Cardiac septum (tissue), 1 donor: ENCODE measurements around the gene SND1. TPM values are rescaled to one million over a fixed set of nuclear protein-coding genes. Genes with fewer than 3 reads are reported as not detected.

ENCODE experiments used
- DNase-seq: peaks from one replicate; pipeline ENCODE4 v3.0.0-alpha.2; 2020; ENCODE audit warnings: low spot score
- intact Hi-C: fragments of 100-400 bp; cut with DNase I; formaldehyde crosslinking; loops from one replicate; pipeline ENCODE4 v1.14.0; 2022
- total RNA-seq: library from RNA; stranded (reverse); fragmentation: NEBNext Ultra II Directional; extraction: Animal tissue kit (Norgen Biotek cat#: 25700); gene quantifications from one replicate; pipeline ENCODE4 v1.2.1, GENCODE V29; 2021
- donor health status: DM: no; HTN: no; CAD: no.

Gene SND1
- total RNA-seq, 1 donor from 2014 or later, result 66.7 TPM

DNA sequence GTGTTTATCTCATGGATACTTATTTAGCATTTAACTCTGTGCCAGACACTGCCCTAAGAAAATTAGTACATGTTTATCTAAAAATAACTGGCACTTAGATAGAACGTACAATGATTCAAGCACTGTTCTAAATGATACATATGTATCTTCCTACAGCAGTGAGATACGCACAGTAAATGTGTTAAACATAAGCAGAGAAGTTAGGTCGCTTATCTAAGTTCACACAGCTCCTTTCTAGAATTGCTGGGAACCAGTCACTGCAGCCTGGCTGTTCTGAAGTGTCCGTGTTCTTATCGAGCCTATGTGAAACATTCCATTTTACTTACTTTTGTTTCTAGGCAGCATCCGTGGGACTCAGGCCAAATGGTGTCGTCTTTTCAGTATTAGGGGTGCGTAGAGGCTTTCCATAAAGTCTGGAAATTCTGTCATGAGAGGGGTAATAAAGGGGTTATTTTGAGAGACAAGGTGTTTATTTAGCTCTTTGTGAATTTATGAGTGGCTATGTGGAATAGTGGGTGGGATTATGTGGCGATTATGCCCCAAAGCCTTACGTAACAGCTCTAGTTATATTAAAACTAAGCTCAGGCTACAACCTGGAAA lies 186.9 kb downstream of the SND1 start:
- DNase-seq, result no peak
- intact Hi-C loops, result no loop called here

DNA sequence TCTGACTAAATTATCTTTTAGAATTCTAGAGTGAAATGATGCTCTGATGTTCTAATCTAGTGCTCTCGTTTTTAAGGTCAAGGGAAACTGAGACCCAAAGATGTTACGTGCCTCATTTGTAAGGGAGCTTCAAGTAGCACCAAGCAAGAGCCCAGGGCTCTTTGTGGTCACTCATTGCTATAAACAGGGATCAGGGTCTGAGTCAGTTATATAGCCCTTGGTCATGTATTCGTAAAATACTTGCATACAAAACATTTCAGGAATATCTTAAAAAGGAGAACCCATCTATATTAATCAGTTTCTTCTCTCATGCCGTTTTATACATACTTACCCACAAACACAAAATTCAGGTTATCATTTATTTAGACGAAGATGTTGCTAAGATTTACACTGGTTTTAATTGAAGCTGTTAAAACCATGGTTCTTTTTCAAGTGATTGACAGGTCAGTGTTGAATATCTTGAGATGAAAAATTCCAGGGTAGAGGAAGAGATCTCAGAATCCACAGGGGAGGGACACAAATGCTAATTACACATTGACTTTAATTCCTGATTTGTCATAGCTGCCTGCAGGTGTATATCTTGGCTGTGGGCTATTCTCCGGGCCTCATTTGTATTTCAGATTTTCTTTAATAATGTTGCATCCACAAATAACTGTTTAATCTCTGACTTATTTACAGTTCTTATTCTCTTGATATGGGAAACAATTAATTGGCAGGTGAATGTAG lies 188.4 kb downstream of the SND1 start:
- intact Hi-C loops, result no loop called here
- no peak for DNase-seq

DNA sequence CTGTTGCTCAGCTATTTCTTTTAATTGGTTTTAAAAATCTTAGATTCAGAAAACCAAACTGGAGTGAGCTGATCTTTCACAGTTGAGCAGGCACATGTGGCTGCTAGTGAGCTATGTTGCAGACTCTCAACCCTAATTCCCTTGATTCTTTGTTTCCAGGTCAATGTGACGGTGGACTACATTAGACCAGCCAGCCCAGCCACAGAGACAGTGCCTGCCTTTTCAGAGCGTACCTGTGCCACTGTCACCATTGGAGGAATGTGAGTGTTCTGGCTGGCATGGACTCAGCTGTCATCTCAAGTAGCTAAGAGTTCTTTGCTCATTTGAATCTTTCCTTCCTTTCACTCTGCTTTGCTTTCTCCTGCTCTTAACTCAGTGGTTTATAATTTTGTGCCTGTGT lies 192.2 kb downstream of the SND1 start:
- intact Hi-C loops, result no loop called here
- no peak for DNase-seq

DNA sequence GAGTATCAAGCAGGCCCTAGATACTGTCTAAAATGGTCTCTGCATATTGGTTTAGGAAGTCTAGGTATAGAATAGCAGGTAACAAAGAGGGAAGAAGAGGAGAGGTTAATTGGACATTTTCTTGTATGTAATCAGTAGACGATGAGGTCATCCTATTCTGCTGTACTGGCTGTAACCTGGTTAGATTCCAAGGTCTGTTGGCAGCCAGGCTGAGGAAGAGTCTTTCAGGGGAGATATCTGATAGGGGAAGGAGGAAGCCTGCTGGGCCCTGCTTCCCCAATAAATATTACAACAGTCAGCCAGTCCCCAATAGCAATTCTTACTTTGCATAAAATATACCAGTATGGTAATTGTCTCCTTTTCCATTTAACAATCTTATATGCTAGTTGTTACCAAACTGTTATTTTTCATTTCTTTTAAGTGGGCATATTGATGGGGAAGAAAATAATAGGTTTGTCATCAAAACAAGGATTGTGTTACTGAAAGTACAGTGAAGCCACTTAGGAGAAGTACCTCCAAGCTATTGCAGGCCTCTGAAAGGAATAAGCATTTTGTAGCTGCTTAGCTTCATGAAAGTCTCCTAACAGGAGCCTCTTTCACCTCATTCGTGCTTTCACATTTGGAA lies 192.8 kb downstream of the SND1 start:
- intact Hi-C loops, result no loop called here

DNA sequence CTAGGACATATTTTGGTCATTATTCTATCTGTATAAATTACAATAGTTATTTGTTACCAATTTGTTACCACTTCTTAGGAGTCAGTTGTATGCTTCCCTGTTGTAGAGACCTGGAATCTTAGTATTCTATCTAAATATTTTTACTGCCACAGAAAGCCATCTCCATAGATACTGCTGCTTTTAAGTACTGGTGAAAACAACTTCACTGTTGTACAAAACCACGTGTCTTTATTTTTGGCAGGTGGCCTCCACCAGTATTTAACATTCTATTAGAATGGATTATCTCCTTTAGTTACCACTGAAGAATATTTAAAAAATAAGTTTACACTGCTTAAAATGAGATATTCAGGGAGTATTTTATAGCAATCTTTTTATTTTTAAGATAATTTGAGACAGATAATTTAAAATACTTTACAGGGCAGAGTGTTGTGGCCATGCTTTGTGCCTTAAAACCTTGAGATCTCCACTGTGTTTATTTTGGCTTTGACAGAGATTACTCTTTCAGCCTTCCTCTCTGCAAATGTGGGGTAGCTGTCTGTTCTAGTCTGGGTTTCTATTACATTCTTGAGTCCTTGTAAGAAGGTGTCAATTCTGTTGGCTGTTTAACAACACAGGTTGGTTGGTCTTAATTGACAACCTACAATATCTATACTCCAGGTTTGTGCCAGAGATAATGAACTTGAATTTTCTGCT lies 193.7 kb downstream of the SND1 start:
- no peak for DNase-seq
- intact Hi-C loops, result no loop called here

More for the DNA sequence above, 192.8 kb downstream of the SND1 start:
- DNase-seq, result no peak

DNA sequence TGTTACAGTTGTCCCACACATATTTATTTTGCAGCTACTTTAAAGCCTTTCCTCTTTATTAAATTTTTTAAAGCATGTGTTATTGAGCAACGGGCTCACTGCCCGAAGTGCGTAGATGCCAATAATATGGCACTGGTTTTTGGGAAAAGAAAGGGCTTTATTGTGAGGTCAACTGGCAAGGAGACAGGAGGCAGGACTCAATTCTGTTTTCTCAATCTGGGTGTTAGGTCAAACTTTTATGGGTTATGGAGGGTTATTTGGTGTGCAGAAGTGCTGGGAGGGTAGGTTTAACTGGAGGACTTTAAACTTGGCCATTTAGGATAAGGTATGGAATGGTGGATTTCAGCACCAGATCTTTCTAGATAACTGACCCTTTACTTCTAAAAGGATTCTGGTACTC lies 195.6 kb downstream of the SND1 start:
- intact Hi-C loops, result no loop called here
- DNase-seq, result no peak

DNA sequence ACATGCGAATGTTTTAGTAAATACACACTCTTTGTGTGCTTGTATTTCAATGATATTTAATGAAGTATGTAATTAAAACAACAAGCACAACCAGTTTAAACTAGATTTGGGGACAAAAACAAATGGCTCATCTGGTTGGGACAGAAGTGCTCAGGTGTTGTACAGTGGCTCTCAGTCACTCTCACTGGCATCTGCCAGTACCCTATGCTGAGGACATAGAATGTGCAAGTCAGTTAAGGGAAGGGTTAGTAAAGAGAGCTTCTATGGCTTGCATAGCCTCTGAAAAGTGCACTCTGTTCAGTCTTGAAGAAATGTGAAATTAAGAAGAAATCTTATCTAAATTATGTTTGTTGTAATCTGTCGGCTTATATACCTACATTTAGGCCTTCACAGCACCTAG lies 196.2 kb downstream of the SND1 start:
- no peak for DNase-seq
- intact Hi-C loops, result no loop called here

DNA sequence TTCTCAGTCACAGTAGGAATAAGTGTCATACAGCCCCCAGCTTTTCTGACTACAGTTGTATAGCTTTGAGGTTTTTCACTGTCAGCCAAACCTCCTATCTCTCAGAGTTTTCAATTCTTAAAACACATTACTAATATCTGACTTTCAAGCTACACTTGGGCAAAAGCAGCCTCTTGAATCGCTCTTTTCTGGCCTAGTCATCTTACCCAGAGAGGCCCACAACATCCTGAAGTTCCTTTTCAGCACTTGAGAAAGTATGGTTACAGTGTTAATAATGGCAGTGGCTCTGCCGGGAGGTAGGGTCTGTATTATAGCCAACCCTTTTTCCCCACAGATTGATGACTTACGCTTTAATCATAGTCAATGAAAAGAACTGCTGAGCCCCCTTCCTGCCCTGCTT lies 198.2 kb downstream of the SND1 start:
- no peak for DNase-seq
- intact Hi-C loops, result no loop called here

DNA sequence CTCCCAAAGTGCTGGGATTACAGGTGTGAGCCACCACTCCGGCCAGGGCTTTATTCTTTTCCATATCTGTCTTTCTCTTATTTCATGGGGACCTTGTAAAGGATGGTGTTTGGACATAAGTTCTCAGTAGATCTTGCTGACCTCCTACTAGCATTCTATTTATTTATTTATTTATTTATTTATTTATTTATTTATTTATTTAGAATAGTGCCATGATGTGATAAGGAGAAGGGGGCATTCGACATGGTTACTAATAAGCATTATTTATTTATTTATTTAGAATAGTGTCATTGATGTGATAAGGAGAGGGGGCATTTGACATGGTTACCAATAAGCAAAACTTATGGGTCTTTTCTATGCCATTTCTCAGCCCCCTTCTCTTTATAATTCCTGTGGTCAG lies 202.4 kb downstream of the SND1 start:
- intact Hi-C loops, result no loop called here
- DNase-seq, result no peak

DNA sequence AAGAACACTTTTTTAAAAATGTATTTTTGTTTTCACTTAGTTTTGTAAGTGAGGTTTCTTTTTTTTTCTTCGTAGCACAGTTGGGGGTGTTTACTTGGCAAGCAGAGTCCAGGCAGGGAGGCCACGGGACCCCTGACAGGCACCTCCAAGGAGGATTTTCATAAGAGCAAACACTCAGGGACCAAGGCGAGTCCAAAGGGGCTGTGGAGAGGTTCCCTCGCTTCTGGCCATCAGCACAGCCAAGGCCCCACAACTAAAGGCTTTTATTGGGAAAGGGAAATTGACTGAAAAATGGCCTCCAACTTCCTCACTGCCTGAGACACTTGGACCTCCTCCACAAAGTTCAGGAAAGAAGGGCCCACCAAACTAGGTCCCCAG lies 205.5 kb downstream of the SND1 start:
- DNase-seq, result no peak
- intact Hi-C loops, result no loop called here

DNA sequence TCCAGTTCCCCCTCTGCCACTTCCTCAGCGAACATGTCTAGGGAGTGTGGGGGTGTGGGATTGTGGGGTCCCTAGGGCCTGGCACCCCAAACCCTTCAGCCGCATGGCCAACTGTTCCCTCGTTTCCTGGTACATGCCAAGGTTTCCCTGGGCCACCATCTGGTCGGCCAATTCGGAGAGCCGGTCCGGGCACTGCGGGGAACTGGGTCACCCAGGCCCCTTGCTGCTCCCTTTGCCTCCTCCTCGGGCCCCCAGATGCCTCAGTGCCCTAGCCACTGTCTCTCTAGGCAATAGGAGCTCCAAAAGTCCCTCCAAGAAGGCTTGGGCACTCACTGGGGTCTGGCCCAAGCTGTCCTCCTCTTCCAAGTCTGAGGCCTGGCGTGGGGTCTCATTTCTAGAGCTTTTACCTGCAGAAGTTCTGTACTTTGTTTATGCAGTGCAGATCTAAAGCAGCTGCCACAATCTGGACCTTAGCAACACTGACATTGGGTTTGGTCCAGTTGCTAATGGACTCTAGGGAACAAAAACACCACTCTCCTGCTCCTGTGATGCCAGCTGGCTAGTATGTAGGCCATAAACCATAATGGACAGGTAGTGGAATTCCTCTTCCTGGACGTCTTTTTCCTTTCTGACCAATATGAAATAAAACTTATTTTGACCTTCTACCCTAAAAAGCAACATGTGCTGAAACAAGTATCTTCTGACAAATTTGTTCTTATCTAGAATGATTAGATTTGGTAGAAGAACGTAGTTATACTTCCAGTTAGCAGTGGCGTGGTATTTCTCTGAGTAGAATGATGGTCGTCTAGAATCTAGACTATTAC lies 206.3 kb downstream of the SND1 start:
- DNase-seq, result no peak
- intact Hi-C loops, result no loop called here

DNA sequence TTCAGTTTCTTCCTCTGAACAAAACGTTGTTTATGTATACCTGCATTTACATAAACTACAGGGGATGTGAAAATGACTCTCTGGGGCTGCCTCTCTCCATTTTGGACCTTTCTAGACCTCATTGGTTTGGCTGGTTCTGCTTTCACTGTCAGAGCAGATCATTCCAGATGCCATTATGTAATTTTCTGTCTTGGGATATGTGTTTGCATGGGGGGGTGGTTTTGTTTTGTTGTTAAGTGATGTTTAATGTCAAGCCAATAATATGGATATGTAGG lies 206.9 kb downstream of the SND1 start:
- no peak for DNase-seq
- intact Hi-C loops, result no loop called here

DNA sequence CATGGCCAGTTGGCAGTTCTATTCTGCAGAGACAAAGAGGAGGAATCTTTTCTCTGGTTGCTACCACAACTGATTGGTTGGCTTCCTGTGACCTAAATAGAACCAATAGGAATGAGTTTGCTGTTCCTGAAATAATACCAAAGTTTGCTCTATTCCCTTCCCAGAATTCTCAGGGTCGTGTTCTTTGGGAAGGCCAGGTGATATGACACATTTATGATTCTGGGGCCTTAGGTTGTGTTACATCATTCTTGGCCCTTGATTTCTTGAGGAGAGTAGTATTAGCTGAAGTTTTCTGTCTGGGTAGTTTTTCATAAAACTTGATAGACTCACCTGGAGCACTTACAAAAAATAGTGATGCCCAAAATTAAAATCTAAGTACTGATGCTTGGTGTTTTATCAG lies 207.3 kb downstream of the SND1 start:
- DNase-seq, result no peak
- intact Hi-C loops, result no loop called here

DNA sequence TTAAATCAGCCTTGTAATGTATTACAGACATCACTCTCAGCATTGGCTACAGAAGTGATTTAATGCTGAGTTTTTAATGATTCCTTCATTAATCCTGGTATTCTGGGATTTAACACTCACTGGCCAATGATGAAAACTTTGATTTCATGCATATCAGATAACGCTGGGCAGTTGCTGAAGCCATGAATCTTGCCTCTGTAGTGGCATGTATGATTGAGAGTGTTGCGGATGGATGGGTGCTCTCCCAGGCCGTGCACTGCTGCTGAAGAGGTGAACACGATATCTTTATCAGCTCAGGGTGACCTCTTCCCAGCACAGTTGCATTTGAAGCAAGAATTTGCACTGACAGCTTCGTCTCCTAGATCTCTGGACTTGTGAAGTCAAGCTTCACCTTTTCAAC lies 210.5 kb downstream of the SND1 start:
- DNase-seq, result no peak
- intact Hi-C loops, result no loop called here

DNA sequence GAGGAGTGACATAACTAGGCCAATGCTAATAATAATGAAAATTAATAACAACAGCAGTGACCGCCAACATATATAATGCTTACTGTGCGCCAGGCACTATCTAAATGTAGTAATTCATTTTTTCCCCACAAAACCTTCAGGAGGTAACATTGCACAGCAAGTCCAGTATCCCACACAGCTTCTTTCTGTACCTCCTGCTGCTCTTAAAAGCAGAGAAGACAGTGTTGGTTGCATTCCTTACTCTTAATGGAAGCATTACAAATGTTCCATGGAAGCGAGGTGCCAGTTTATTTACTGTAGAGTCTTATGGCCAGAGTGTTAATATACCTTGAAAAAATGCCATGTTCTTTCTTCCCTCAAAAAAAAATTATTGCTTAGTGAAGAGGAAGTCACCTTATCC lies 211.1 kb downstream of the SND1 start:
- intact Hi-C loops, result no loop called here
- DNase-seq, result no peak

DNA sequence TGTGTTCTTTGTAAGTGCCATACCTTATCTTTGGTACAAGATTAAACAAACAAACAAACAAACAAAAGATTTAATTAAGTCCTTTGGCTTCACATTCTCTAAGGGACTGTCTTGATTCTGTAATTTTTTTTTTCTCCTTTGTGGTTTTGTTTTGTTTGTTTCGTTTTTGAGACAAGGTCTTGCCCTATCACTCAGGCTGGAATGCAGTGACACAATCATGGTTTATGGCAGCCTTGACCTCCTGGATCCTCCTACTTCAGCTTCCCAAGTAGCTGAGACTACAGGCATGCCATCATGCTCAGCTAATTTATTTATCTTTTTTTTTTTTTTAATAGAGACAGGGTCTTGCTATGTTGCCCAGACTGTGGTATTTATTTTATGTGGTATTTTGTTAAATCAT lies 213.5 kb downstream of the SND1 start:
- intact Hi-C loops, result no loop called here
- DNase-seq, result no peak

DNA sequence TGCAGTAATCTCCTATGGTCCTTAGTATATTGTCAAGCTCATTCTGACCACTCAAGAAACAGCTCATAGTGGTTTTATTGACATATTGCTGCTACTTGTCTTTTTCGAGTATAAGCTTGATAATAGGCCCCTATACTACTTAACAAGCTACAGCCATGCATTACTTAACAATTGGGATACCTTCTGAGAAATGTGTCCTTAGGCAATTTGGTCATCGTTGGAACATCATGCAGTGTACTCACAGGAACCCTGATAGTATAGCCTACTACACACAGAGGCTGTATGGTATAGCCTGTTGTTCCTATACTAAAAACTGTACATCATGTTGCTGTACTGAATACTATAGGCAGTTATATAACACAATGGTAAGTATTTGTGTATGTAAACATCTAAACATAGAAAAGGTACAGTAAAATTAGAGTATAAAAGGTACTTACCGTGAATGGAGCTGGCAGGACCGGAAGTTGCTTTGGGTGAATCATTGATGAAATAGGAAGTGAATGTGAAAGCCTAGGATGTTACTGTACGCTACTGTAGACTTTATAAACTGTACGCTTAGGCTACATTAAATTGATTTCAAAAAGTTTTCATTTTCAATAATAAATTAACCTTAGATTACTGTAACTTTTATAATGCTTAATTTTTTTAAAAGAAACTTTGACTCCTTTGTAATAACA lies 218.4 kb downstream of the SND1 start:
- intact Hi-C loops, result no loop called here
- DNase-seq, result no peak

DNA sequence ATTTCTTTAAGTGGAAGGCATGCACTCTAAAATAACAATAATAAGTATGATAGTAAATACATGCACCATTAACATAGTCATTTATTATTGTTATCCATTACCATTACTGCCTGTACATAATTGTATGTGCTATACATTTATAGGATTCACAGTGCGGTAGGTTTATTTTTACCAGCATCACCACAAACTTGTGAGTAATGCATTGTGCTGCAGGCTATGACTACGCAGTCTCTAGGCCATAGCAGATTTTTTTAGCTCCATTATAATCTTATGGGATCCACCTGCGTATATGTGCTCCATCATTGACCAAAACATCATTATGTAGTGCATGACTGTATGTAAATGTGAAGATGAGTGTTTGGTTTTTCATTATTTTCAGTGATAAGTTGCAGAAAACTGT lies 219.2 kb downstream of the SND1 start:
- intact Hi-C loops, result no loop called here
- no peak for DNase-seq

DNA sequence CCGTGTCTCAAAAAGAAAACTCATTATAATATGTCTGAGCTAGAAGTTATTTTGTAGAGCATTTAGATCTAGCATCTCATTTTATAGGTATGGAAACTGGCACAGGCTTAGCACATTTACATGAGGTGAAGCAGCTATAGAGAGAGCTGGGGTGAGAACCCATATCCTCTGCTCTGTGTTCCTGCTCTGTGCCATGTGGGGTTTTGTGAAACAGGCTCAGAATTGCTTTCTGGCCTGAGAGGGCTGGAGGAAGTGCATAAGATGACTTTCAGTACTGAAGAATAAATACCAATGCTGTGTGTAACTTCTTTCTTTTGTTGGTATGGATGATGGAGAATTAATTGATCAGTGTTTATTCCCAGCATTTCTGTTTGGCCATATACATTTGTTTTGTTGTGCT lies 220.1 kb downstream of the SND1 start:
- intact Hi-C loops, result no loop called here

DNA sequence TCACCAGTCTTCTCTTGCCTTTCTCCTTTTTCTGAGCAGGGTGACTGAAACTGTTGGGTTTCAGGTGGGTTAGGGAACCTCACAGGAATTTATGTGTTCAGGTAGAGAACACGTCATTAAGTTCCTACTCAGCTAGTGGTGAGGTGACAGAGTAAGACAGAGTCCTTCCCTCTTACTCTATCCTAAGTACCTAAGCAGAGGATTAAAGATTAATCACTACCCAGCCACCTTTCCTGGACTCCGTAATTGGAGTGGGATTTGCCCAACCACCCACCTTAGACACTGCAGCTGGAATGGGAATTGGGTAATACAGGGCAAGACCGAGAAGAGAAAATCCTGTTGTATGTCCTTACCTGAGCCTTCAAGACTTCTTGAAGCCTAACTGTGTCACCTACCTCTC lies 221.2 kb downstream of the SND1 start:
- DNase-seq, result no peak

More for the DNA sequence above, 220.1 kb downstream of the SND1 start:
- no peak for DNase-seq

More for the DNA sequence above, 221.2 kb downstream of the SND1 start:
- intact Hi-C loops, result no loop called here
